H9 (cell line): Measurements from ENCODE around the gene ZSWIM6. TPM values are rescaled to one million over a fixed set of nuclear protein-coding genes. Genes with fewer than 3 reads are reported as not detected.

Experiments used
- DNase-seq: peaks from one replicate; pipeline ENCODE4 v3.0.0-alpha.2; 2017
- H2AFZ ChIP-seq: one replicate; pipeline ENCODE4 v1.6.1; 2013; ENCODE audit warnings: mild to moderate bottlenecking, low read length, control low read depth, moderate library complexity
- H2AK5ac ChIP-seq: 2 replicates; pipeline ENCODE4 v1.6.1; 2013; ENCODE audit warnings: low read length, control low read depth, mixed read lengths; ENCODE audit not compliant: insufficient read length
- H2BK120ac ChIP-seq: one replicate; pipeline ENCODE4 v1.6.1; 2013; ENCODE audit warnings: low read depth, mild to moderate bottlenecking, low read length, control low read depth, inconsistent platforms; ENCODE audit not compliant: poor library complexity, severe bottlenecking
- H2BK12ac ChIP-seq: 2 replicates; pipeline ENCODE4 v1.6.1; 2013; ENCODE audit warnings: low read length, control low read depth, mixed read lengths, low read depth; ENCODE audit not compliant: insufficient read length
- H2BK15ac ChIP-seq: 2 replicates; pipeline ENCODE4 v1.6.1; 2013; ENCODE audit warnings: low read depth, low read length, control low read depth
- H2BK20ac ChIP-seq: one replicate; pipeline ENCODE4 v1.6.1; 2013; ENCODE audit warnings: low read depth, mild to moderate bottlenecking, low read length, control low read depth, inconsistent platforms; ENCODE audit not compliant: poor library complexity, severe bottlenecking
- H2BK5ac ChIP-seq: 2 replicates; pipeline ENCODE4 v1.6.1; 2013; ENCODE audit warnings: low read length, control low read depth, mixed read lengths; ENCODE audit not compliant: insufficient read length
- H3K14ac ChIP-seq: 2 replicates; pipeline ENCODE4 v1.6.1; 2013; ENCODE audit warnings: low read length, control low read depth; ENCODE audit not compliant: insufficient read depth
- H3K18ac ChIP-seq: 2 replicates; pipeline ENCODE4 v1.6.1; 2013; ENCODE audit warnings: low read depth, mild to moderate bottlenecking, mixed read lengths, low read length, control low read depth; ENCODE audit not compliant: insufficient read length
- H3K23ac ChIP-seq: 2 replicates; pipeline ENCODE4 v1.6.1; 2013; ENCODE audit warnings: low read length, control low read depth, mixed read lengths, low read depth; ENCODE audit not compliant: insufficient read length
- H3K23me2 ChIP-seq: 2 replicates; pipeline ENCODE4 v1.6.1; 2013; ENCODE audit warnings: low read depth, mild to moderate bottlenecking, mixed read lengths, low read length, control low read depth; ENCODE audit not compliant: insufficient read length, poor library complexity, severe bottlenecking
- H3K27ac ChIP-seq: 2 replicates; pipeline ENCODE4 v1.5.1; 2013; ENCODE audit warnings: low read length, control low read depth, mixed read lengths, low read depth; ENCODE audit not compliant: insufficient read length
- H3K27me3 ChIP-seq: 2 replicates; pipeline ENCODE4 v1.6.1; 2013; ENCODE audit warnings: low read length, control low read depth, inconsistent platforms; ENCODE audit not compliant: insufficient read depth
- H3K4ac ChIP-seq: 2 replicates; pipeline ENCODE4 v1.6.1; 2013; ENCODE audit warnings: low read depth, mild to moderate bottlenecking, control low read depth, inconsistent platforms, low read length, moderate library complexity
- H3K4me1 ChIP-seq: 2 replicates; pipeline ENCODE4 v1.6.1; 2013; ENCODE audit warnings: low read length, control low read depth, inconsistent platforms; ENCODE audit not compliant: insufficient read depth
- H3K4me2 ChIP-seq: 2 replicates; pipeline ENCODE4 v1.6.1; 2013; ENCODE audit warnings: low read length, control low read depth, mixed read lengths; ENCODE audit not compliant: insufficient read length, insufficient read depth
- H3K56ac ChIP-seq: 2 replicates; pipeline ENCODE4 v1.6.1; 2013; ENCODE audit warnings: low read depth, mild to moderate bottlenecking, mixed read lengths, low read length, control low read depth; ENCODE audit not compliant: insufficient read length
- H3K79me1 ChIP-seq: 2 replicates; pipeline ENCODE4 v1.6.1; 2013; ENCODE audit warnings: low read depth, mild to moderate bottlenecking, moderate library complexity, low read length, control low read depth, inconsistent platforms; ENCODE audit not compliant: insufficient read depth, poor library complexity, severe bottlenecking
- H3K79me2 ChIP-seq: 2 replicates; pipeline ENCODE4 v1.6.1; 2013; ENCODE audit warnings: low read length, control low read depth, inconsistent platforms; ENCODE audit not compliant: insufficient read depth
- H3K9ac ChIP-seq: 2 replicates; pipeline ENCODE4 v1.6.1; 2013; ENCODE audit warnings: low read length, control low read depth, mixed read lengths; ENCODE audit not compliant: insufficient read length; ENCODE audit errors: extremely low read depth
- H3K9me3 ChIP-seq: one replicate; pipeline ENCODE4 v1.6.1; 2013; ENCODE audit warnings: low read depth, low read length, inconsistent platforms; ENCODE audit not compliant: control insufficient read depth
- H3T11ph ChIP-seq: one replicate; pipeline ENCODE4 v1.6.1; 2013; ENCODE audit warnings: mild to moderate bottlenecking, low read length, control low read depth, inconsistent platforms
- H4K20me1 ChIP-seq: one replicate; pipeline ENCODE4 v1.6.1; 2013; ENCODE audit not compliant: control insufficient read depth, insufficient read length, insufficient read depth
- H4K5ac ChIP-seq: 2 replicates; pipeline ENCODE4 v1.6.1; 2013; ENCODE audit warnings: low read depth, mild to moderate bottlenecking, mixed read lengths, low read length, control low read depth; ENCODE audit not compliant: insufficient read length
- H4K8ac ChIP-seq: replicated peaks from 2 replicates; pipeline ENCODE4 v1.6.1; 2013; ENCODE audit warnings: low read length, control low read depth, mixed read lengths, low read depth; ENCODE audit not compliant: insufficient read length
- H4K91ac ChIP-seq: 2 replicates; pipeline ENCODE4 v1.6.1; 2013; ENCODE audit warnings: low read depth, mild to moderate bottlenecking, moderate library complexity, mixed read lengths, low read length, control low read depth; ENCODE audit not compliant: insufficient read length
- H3K27ac Mint-ChIP-seq, 3 experiments: 2 replicates in 2 of 3; 3 replicates in 1 of 3; pipeline ENCODE4 v1.8.0; 2020 to 2021; ENCODE audit warnings: mixed read lengths in 3 of 3, mild to moderate bottlenecking in 1 of 3, moderate library complexity in 1 of 3
- H3K27me3 Mint-ChIP-seq: 2 replicates; pipeline ENCODE4 v1.8.0; 2021; ENCODE audit warnings: low read depth, mild to moderate bottlenecking, moderate library complexity, mixed read lengths
- H3K36me3 Mint-ChIP-seq, 3 experiments: 2 replicates in 2 of 3; 3 replicates in 1 of 3; pipeline ENCODE4 v1.8.0; 2020 to 2021; ENCODE audit warnings: low read depth in 3 of 3, mixed read lengths in 3 of 3; ENCODE audit not compliant: insufficient read depth in 1 of 3
- H3K4me1 Mint-ChIP-seq, 2 experiments: 2 replicates each; pipeline ENCODE4 v1.8.0; 2020; ENCODE audit warnings: mixed read lengths in 2 of 2
- H3K4me3 Mint-ChIP-seq, 2 experiments: 2 replicates in 1 of 2; 3 replicates in 1 of 2; pipeline ENCODE4 v1.8.0; 2020 to 2021; ENCODE audit warnings: mild to moderate bottlenecking in 2 of 2, mixed read lengths in 2 of 2, moderate library complexity in 1 of 2
- H3K9me3 Mint-ChIP-seq, 2 experiments: 2 replicates in 1 of 2; 3 replicates in 1 of 2; pipeline ENCODE4 v1.8.0; 2020; ENCODE audit warnings: mild to moderate bottlenecking in 2 of 2, mixed read lengths in 2 of 2, moderate library complexity in 1 of 2
- WGBS: extraction: QIAGEN DNeasy Blood & Tissue Kit; methylation state at CpG from one replicate; pipeline ENCODE4 v1.1.7; 2013; ENCODE audit warnings: missing lambda C conversion rate, low lambda C conversion rate, mixed read lengths; ENCODE audit not compliant: insufficient read length; ENCODE audit errors: extremely low coverage; 5-methylcytosine and 5-hydroxymethylcytosine counted together
- total RNA-seq: library from RNA; stranded (reverse); gene quantifications from 2 replicates; pipeline ENCODE4 v1.2.1, GENCODE V29; 2021
- TF ChIP-seq, protein P1 (sequence below): fragments of 200-600 bp; sonication (generic); conservative IDR thresholded peaks from 3 replicates; pipeline ENCODE4 v1.8.0; 2021; ENCODE audit warnings: antibody characterized with exemption, mild to moderate bottlenecking

Gene ZSWIM6
- total RNA-seq, 1 experiment from 2014 or later = 11.5 TPM

GRCh38 chr5:61479850-61480614 lies 148.0 kb downstream of the ZSWIM6 start:
- H3K9me3 ChIP-seq = no peaks in the 10 kb centered on the region
- no peak overlapping the region for H3K9ac ChIP-seq
- no peak overlapping the region for H2BK5ac ChIP-seq
- no peak overlapping the region for H3K56ac ChIP-seq
- no peak overlapping the region for H2BK15ac ChIP-seq
- Mint-ChIP-seq H3K4me1 (peaks cover 6 to 7% of the 10 kb centered on the region in 2 experiments), H3K9me3 (no peaks in the 10 kb centered on the region), H3K27me3 (no peaks in the 10 kb centered on the region), H3K4me3 (no peak overlapping the region), H3K27ac (no peak overlapping the region), H3K36me3 (no peaks in the 10 kb centered on the region; a peak in 1 of 7 replicates)
- DNase-seq = no peak
- no peak overlapping the region for H3K4me2 ChIP-seq
- no peaks in the 10 kb centered on the region for H3K27me3 ChIP-seq
- no peak overlapping the region for H4K5ac ChIP-seq
- no peak overlapping the region for H2AK5ac ChIP-seq
- H2BK20ac ChIP-seq = no peak overlapping the region
- no peaks in the 10 kb centered on the region for H3K79me2 ChIP-seq
- H3K4ac ChIP-seq = no peak overlapping the region
- no peak overlapping the region for H3K18ac ChIP-seq
- TF ChIP-seq, protein P1, sequence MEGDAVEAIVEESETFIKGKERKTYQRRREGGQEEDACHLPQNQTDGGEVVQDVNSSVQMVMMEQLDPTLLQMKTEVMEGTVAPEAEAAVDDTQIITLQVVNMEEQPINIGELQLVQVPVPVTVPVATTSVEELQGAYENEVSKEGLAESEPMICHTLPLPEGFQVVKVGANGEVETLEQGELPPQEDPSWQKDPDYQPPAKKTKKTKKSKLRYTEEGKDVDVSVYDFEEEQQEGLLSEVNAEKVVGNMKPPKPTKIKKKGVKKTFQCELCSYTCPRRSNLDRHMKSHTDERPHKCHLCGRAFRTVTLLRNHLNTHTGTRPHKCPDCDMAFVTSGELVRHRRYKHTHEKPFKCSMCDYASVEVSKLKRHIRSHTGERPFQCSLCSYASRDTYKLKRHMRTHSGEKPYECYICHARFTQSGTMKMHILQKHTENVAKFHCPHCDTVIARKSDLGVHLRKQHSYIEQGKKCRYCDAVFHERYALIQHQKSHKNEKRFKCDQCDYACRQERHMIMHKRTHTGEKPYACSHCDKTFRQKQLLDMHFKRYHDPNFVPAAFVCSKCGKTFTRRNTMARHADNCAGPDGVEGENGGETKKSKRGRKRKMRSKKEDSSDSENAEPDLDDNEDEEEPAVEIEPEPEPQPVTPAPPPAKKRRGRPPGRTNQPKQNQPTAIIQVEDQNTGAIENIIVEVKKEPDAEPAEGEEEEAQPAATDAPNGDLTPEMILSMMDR = no peak
- H3K14ac ChIP-seq = no peak overlapping the region
- H3T11ph ChIP-seq = no peak overlapping the region
- H2BK120ac ChIP-seq = no peak overlapping the region
- no peaks in the 10 kb centered on the region for H3K4me1 ChIP-seq
- no peaks in the 10 kb centered on the region for H3K79me1 ChIP-seq
- H3K23me2 ChIP-seq = no peaks in the 10 kb centered on the region
- WGBS = no CpG with 5 or more reads among the region's 4 CpGs
- no peak overlapping the region for H3K27ac ChIP-seq
- no peak overlapping the region for H3K23ac ChIP-seq
- no peak overlapping the region for H2BK12ac ChIP-seq
- H4K20me1 ChIP-seq = no peaks in the 10 kb centered on the region
- no peak overlapping the region for H2AFZ ChIP-seq
- H4K91ac ChIP-seq = no peak overlapping the region
- no peak overlapping the region for H4K8ac ChIP-seq
